ENCODE measurements around the gene UBE2J2. TPM values are rescaled to one million over a fixed set of nuclear protein-coding genes. Genes with fewer than 3 reads are reported as not detected.

The UBE2J2 gene
- total and polyA plus RNA-seq, 7 experiments from 2014 or later: 62.3 to 92.2 (median 84.1) TPM

DNA sequence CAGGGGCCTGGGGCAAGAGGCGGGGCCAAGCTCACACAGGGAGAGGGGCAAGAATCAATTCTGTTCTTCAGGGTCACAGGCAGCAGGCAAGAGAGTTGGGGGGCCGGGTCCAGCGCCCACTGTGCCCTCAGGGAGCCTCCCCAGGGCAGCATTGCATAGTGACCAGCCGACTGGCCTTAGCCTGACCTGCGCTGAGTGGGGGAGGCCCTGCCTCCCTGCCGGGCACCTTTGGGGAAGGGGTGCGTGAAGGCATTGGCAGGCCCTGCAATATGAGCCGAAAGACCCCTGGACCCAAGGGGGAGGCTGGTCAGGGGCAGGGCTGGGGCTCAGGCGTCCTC, 18.8 kb upstream of the UBE2J2 start:
- H3K9me3 Mint-ChIP-seq: no peaks in the 10 kb centered on the region
- ATAC-seq (no peak), DNase-seq (no peak)
- H3K27ac Mint-ChIP-seq: no peak overlapping the region
- ChIA-PET CTCF (interaction anchor here (1.0 to 2.8 kb wide), 4 partner anchors 168 to 308 kb away, joined by 3 to 29 read pairs (median 5); no protein-coding TSS in a partner anchor), POLR2A (interaction anchor here (0.9 to 1.3 kb wide), 2 partner anchors 11 to 170 kb away, joined by 3 to 6 read pairs; no protein-coding TSS in a partner anchor)
- peaks cover 0 to 4% (median 0%) of the 10 kb centered on the region in 7 donors for H3K4me1 Mint-ChIP-seq
- Histone ChIP-seq H3K4me1 (ENCODE audit: control insufficient read depth in 2 of 2, insufficient read depth in 2 of 2, low read length in 2 of 2) (no peaks in the 10 kb centered on the region), H3K36me3 (ENCODE audit: control insufficient read depth in 2 of 3, insufficient read depth in 3 of 3, low read length in 3 of 3) (peaks cover 0 to 7% (median 0%) of the 10 kb centered on the region in 3 experiments), H3K9me3 (ENCODE audit: control insufficient read depth in 2 of 3, low read length in 3 of 3) (no peaks in the 10 kb centered on the region), H3K27ac (ENCODE audit: low read depth, low read length) (no peak overlapping the region), H3K27me3 (ENCODE audit: control insufficient read depth in 2 of 2, insufficient read depth in 2 of 2, low read length in 2 of 2) (no peaks in the 10 kb centered on the region), H3K4me3 (ENCODE audit: low read length) (no peak overlapping the region)
- no peak overlapping the region for H3K4me3 Mint-ChIP-seq
- intact Hi-C loops (cut with micrococcal nuclease): loop anchor here (2.0 to 5.0 kb wide), 2 partner anchors 308 to 310 kb away; partner anchors contain the start of gene PERM1 (in 1 of the 2)
- no peaks in the 10 kb centered on the region for H3K27me3 Mint-ChIP-seq
- H3K36me3 Mint-ChIP-seq: peaks cover 0 to 2% (median 0%) of the 10 kb centered on the region in 5 donors

DNA sequence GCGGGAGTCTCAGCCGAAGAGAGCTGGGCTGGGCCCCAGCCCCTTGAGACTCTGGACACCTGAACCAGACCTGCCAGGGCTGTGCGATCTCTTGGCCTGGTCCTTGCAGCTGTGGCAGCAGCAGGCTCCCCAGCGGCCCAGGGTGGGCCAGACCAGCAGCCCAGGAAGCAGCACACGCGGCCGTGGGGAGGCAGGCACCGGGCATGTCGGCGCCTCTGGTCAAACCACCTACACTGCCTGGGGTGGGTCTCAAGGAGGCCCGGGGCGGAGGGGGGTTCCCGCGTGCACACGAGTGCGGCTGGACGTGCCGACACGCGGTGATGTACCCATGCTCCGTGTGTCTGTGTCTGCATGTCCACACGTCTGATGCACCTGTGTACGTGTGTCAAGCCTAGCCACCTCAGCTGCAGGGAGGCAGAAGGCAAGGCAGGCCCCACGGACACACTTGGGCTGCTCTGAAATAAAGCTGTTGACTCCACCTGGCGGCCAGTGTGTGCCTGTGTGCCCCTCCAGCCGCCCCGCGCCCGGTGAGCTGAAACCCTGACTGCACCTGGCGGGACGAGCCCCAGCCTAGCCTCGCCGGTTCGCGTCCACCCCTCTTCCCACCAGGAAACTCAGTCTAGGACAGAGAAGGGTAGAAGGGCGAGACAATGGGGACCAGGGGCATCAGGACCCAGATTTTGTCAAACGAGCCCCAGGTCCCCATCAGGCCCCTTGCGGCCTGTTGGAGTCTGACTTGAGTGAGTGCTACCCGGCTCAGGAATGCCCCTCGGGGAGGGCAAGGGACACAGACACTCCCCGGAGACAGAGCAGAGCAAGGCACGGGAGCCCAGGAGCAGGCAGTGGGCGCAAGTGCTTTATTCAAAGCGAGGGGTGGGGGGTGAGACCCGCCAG, 18.1 kb upstream of the UBE2J2 start:
- peak overlapping the region in 1 of 9 donors; percentile 14 for H3K27ac Mint-ChIP-seq
- H3K27ac ChIP-seq (ENCODE audit: low read depth, low read length): no peak overlapping the region
- DNase-seq: peak; percentile 51 to 71 (median 58)
- H3K4me3 Mint-ChIP-seq: no peak overlapping the region
- no peaks in the 10 kb centered on the region for H3K27me3 ChIP-seq (ENCODE audit: control insufficient read depth in 2 of 2, insufficient read depth in 2 of 2, low read length in 2 of 2)
- intact Hi-C loops (cut with micrococcal nuclease): loop anchor here (2.0 to 5.0 kb wide), 4 partner anchors 169 to 309 kb away; partner anchors contain the start of gene PERM1 (in 1 of the 2)
- no peaks in the 10 kb centered on the region for H3K9me3 Mint-ChIP-seq
- no peaks in the 10 kb centered on the region for H3K27me3 Mint-ChIP-seq
- H3K36me3 Mint-ChIP-seq: peaks cover 0 to 2% (median 0%) of the 10 kb centered on the region in 5 donors
- no peaks in the 10 kb centered on the region for H3K4me1 ChIP-seq (ENCODE audit: control insufficient read depth in 2 of 2, insufficient read depth in 2 of 2, low read length in 2 of 2)
- H3K4me3 ChIP-seq (ENCODE audit: low read length): no peak overlapping the region
- POLR2A ChIA-PET: interaction anchor here (0.9 to 1.3 kb wide), 2 partner anchors 11 to 169 kb away, joined by 3 to 6 read pairs; no protein-coding TSS in a partner anchor
- peaks cover 0 to 4% (median 0%) of the 10 kb centered on the region in 7 donors for H3K4me1 Mint-ChIP-seq
- no peaks in the 10 kb centered on the region for H3K9me3 ChIP-seq (ENCODE audit: control insufficient read depth in 2 of 3, low read length in 3 of 3)
- ATAC-seq: peak; percentile 76
- H3K36me3 ChIP-seq (ENCODE audit: control insufficient read depth in 2 of 3, insufficient read depth in 3 of 3, low read length in 3 of 3): peaks cover 0 to 7% (median 0%) of the 10 kb centered on the region in 3 experiments
- CTCF ChIA-PET: interaction anchor here (0.9 to 2.8 kb wide), 6 partner anchors 8 to 307 kb away, joined by 3 to 29 read pairs (median 4); no protein-coding TSS in a partner anchor

DNA sequence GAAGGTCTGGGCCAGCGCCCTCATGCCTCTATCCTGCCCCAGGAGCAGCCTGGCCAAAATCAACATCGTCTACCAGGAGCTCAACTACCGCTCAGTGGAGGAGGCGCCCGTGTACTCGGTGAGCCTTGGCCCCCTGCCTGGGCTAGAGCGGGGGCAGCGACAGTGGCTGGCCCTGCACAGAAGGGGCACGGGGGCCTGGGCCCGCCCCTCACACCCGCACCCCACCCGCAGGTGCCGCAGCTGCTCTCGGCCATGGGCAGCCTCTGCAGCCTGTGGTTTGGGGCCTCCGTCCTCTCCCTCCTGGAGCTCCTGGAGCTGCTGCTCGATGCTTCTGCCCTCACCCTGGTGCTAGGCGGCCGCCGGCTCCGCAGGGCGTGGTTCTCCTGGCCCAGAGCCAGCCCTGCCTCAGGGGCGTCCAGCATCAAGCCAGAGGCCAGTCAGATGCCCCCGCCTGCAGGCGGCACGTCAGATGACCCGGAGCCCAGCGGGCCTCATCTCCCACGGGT, 17.4 kb upstream of the UBE2J2 start:
- H3K4me3 ChIP-seq (ENCODE audit: low read length): no peak overlapping the region
- no peaks in the 10 kb centered on the region for H3K27me3 Mint-ChIP-seq
- CTCF ChIA-PET: interaction anchor here (0.7 to 2.8 kb wide), 6 partner anchors 9 to 171 kb away, joined by 3 to 29 read pairs (median 4); no protein-coding TSS in a partner anchor
- no peak overlapping the region for H3K4me3 Mint-ChIP-seq
- no peaks in the 10 kb centered on the region for H3K9me3 Mint-ChIP-seq
- no peak overlapping the region for H3K27ac ChIP-seq (ENCODE audit: low read depth, low read length)
- H3K4me1 Mint-ChIP-seq: peaks cover 0 to 4% (median 0%) of the 10 kb centered on the region in 7 donors
- H3K27me3 ChIP-seq (ENCODE audit: control insufficient read depth in 2 of 2, insufficient read depth in 2 of 2, low read length in 2 of 2): no peaks in the 10 kb centered on the region
- H3K36me3 Mint-ChIP-seq: peaks cover 0 to 2% (median 0%) of the 10 kb centered on the region in 5 donors
- no peaks in the 10 kb centered on the region for H3K4me1 ChIP-seq (ENCODE audit: control insufficient read depth in 2 of 2, insufficient read depth in 2 of 2, low read length in 2 of 2)
- peaks cover 0 to 4% (median 0%) of the 10 kb centered on the region in 3 experiments for H3K36me3 ChIP-seq (ENCODE audit: control insufficient read depth in 2 of 3, insufficient read depth in 3 of 3, low read length in 3 of 3)
- POLR2A ChIA-PET: interaction anchor here (0.8 to 0.9 kb wide), 2 partner anchors 14 to 349 kb away, joined by 3 read pairs; no protein-coding TSS in a partner anchor
- DNase-seq (no peak), ATAC-seq (no peak)
- H3K27ac Mint-ChIP-seq: no peak overlapping the region
- intact Hi-C loops (cut with micrococcal nuclease): loop anchor here in 1 of 2 donors (2.0 to 5.0 kb wide), 3 partner anchors 168 to 309 kb away; partner anchors contain the start of gene PERM1
- H3K9me3 ChIP-seq (ENCODE audit: control insufficient read depth in 2 of 3, low read length in 3 of 3): no peaks in the 10 kb centered on the region

DNA sequence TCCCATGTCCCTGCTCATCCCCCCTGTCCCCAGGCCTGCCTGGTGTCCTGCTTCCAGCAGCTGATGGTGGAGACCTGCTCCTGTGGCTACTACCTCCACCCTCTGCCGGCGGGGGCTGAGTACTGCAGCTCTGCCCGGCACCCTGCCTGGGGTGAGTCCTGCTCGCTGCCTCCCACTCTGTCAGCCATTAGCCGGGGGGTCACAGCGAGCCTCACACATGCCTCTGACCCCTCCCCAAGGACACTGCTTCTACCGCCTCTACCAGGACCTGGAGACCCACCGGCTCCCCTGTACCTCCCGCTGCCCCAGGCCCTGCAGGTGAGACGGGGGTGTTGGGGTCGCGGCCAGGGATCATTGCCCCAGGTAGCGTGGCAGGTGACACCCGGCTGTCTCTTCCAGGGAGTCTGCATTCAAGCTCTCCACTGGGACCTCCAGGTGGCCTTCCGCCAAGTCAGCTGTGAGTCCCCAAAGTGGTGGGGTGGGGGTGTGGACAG, 16.6 kb upstream of the UBE2J2 start:
- Histone ChIP-seq H3K27ac (ENCODE audit: low read depth, low read length) (no peak overlapping the region), H3K4me1 (ENCODE audit: control insufficient read depth in 2 of 2, insufficient read depth in 2 of 2, low read length in 2 of 2) (no peaks in the 10 kb centered on the region), H3K27me3 (ENCODE audit: control insufficient read depth in 2 of 2, insufficient read depth in 2 of 2, low read length in 2 of 2) (no peaks in the 10 kb centered on the region), H3K9me3 (ENCODE audit: control insufficient read depth in 2 of 3, low read length in 3 of 3) (no peaks in the 10 kb centered on the region), H3K4me3 (ENCODE audit: low read length) (no peak overlapping the region), H3K36me3 (ENCODE audit: control insufficient read depth in 2 of 3, insufficient read depth in 3 of 3, low read length in 3 of 3) (no peaks in the 10 kb centered on the region)
- H3K27ac Mint-ChIP-seq: no peak overlapping the region
- H3K4me3 Mint-ChIP-seq: peak overlapping the region in 1 of 10 donors; percentile 52
- ATAC-seq: peak; percentile 75
- ChIA-PET CTCF (interaction anchor here (0.7 to 2.8 kb wide), 3 partner anchors 39 to 168 kb away, joined by 3 to 29 read pairs (median 4); no protein-coding TSS in a partner anchor), POLR2A (interaction anchor here (0.9 kb wide), 1 partner anchor 15 kb away, joined by 3 read pairs; no protein-coding TSS in a partner anchor)
- H3K9me3 Mint-ChIP-seq: no peaks in the 10 kb centered on the region
- intact Hi-C loops (cut with micrococcal nuclease): loop anchor here in 1 of 2 donors (2.0 to 5.0 kb wide), 3 partner anchors 167 to 308 kb away; partner anchors contain the start of gene PERM1
- no peaks in the 10 kb centered on the region for H3K27me3 Mint-ChIP-seq
- H3K36me3 Mint-ChIP-seq: peaks cover 0 to 2% (median 0%) of the 10 kb centered on the region in 5 donors
- DNase-seq: peak; percentile 32 to 75 (median 53)
- peaks cover 0 to 4% (median 0%) of the 10 kb centered on the region in 7 donors for H3K4me1 Mint-ChIP-seq

DNA sequence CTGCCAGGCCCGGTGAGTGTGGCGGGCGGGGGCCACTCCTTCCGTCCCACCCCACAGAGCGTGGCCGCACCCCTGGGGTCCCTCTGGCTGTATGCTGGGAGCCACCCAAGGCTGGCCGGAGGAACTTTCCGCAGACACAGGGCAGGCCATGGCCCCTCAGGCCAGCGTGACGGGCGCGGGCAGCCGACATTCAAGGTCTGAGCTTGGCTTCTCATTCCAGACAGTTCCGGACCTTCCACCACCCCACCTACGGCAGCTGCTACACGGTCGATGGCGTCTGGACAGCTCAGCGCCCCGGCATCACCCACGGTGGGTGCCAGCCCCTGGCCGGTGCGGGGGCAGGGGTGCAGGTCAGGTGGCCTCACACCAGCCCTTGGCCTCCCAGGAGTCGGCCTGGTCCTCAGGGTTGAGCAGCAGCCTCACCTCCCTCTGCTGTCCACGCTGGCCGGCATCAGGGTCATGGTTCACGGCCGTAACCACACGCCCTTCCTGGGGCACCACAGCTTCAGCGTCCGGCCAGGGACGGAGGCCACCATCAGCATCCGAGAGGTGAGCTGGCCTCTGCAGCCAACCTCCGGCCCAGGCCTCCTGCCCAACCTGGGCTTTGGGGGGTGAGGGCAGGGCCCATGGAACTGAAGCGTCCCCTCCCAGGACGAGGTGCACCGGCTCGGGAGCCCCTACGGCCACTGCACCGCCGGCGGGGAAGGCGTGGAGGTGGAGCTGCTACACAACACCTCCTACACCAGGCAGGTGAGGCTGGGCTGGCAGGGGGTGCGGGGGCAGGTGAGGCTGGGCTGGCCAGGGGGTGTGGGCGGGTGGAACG, 13.8 kb upstream of the UBE2J2 start:
- Mint-ChIP-seq H3K9me3 (no peaks in the 10 kb centered on the region), H3K4me1 (peaks cover 0 to 4% (median 0%) of the 10 kb centered on the region in 7 donors), H3K27ac (no peak overlapping the region), H3K27me3 (no peaks in the 10 kb centered on the region), H3K4me3 (no peak overlapping the region), H3K36me3 (peaks cover 0 to 2% (median 0%) of the 10 kb centered on the region in 5 donors)
- DNase-seq: no peak
- intact Hi-C loops (cut with micrococcal nuclease): no loop called here
- POLR2A ChIA-PET: no interaction called here
- H3K9me3 ChIP-seq (ENCODE audit: control insufficient read depth in 2 of 3, low read length in 3 of 3): no peaks in the 10 kb centered on the region
- H3K4me1 ChIP-seq (ENCODE audit: control insufficient read depth in 2 of 2, insufficient read depth in 2 of 2, low read length in 2 of 2): no peaks in the 10 kb centered on the region
- H3K27me3 ChIP-seq (ENCODE audit: control insufficient read depth in 2 of 2, insufficient read depth in 2 of 2, low read length in 2 of 2): no peaks in the 10 kb centered on the region
- ATAC-seq: no peak
- H3K27ac ChIP-seq (ENCODE audit: low read depth, low read length): no peak overlapping the region
- CTCF ChIA-PET: no interaction called here
- no peaks in the 10 kb centered on the region for H3K36me3 ChIP-seq (ENCODE audit: control insufficient read depth in 2 of 3, insufficient read depth in 3 of 3, low read length in 3 of 3)
- H3K4me3 ChIP-seq (ENCODE audit: low read length): no peak overlapping the region

Measured in naive thymus-derived CD4-positive, alpha-beta T cell (primary cell).